GM13976 (cell line): ENCODE results near the gene MBD3L3.

Experiments used
- DNase-seq: peaks from one replicate; pipeline ENCODE4 v3.0.0; 2012; ENCODE audit warnings: low spot score
- CTCF ChIP-seq: IDR thresholded peaks from 2 replicates; pipeline ENCODE4 v1.5.1; 2012; ENCODE audit warnings: borderline replicate concordance, mild to moderate bottlenecking; ENCODE audit not compliant: insufficient read depth; ENCODE audit errors: extremely low read depth, missing control alignments, control extremely low read depth
- in situ Hi-C: fragments of 300-500 bp; cut with MboI; formaldehyde crosslinking; loops from one replicate; pipeline ENCODE4 v1.12.0; 2022; ENCODE audit warnings: low sequenced_read_pairs, mixed read lengths, inconsistent platforms; ENCODE audit not compliant: unreplicated experiment

The MBD3L3 gene

GRCh38 chr19:7098096-7098495, 39.6 kb upstream of the MBD3L3 start:
- in situ Hi-C loops: no loop called here
- no peak for DNase-seq
- TF ChIP-seq CTCF: no peak

GRCh38 chr19:7088999-7089398, 30.5 kb upstream of the MBD3L3 start:
- no peak for DNase-seq
- no peak for TF ChIP-seq CTCF
- in situ Hi-C loops: loop anchor here (10.0 kb wide), 1 partner anchor 84 kb away; no protein-coding TSS in a partner anchor

- in situ Hi-C loops: loop anchor here (10.0 kb wide), 1 partner anchor 79 kb away; no protein-coding TSS in a partner anchor
- no peak for DNase-seq
- no peak for TF ChIP-seq CTCF
These were observed 24.8 kb upstream of the MBD3L3 start for GRCh38 chr19:7083076-7083956.

GRCh38 chr19:7078008-7078407, 19.5 kb upstream of the MBD3L3 start:
- in situ Hi-C loops: no loop called here
- no peak for TF ChIP-seq CTCF
- no peak for DNase-seq

- TF ChIP-seq CTCF: no peak
- DNase-seq: no peak
- in situ Hi-C loops: no loop called here
These were observed 17.7 kb upstream of the MBD3L3 start for GRCh38 chr19:7076151-7076550.

- no peak for TF ChIP-seq CTCF
- DNase-seq: no peak
- in situ Hi-C loops: no loop called here
These were observed 16.3 kb upstream of the MBD3L3 start for GRCh38 chr19:7074705-7075282.
